H9 (cell line): ENCODE measurements around the gene NDUFAB1. TPM values are rescaled to one million over a fixed set of nuclear protein-coding genes. Genes with fewer than 3 reads are reported as not detected.

Source experiments
- DNase-seq: peaks from one replicate; pipeline ENCODE4 v3.0.0-alpha.2; 2017
- H2AFZ ChIP-seq: one replicate; pipeline ENCODE4 v1.6.1; 2013; ENCODE audit warnings: mild to moderate bottlenecking, low read length, control low read depth, moderate library complexity
- H2AK5ac ChIP-seq: 2 replicates; pipeline ENCODE4 v1.6.1; 2013; ENCODE audit warnings: low read length, control low read depth, mixed read lengths; ENCODE audit not compliant: insufficient read length
- H2BK120ac ChIP-seq: one replicate; pipeline ENCODE4 v1.6.1; 2013; ENCODE audit warnings: low read depth, mild to moderate bottlenecking, low read length, control low read depth, inconsistent platforms; ENCODE audit not compliant: poor library complexity, severe bottlenecking
- H2BK12ac ChIP-seq: 2 replicates; pipeline ENCODE4 v1.6.1; 2013; ENCODE audit warnings: low read length, control low read depth, mixed read lengths, low read depth; ENCODE audit not compliant: insufficient read length
- H2BK15ac ChIP-seq: 2 replicates; pipeline ENCODE4 v1.6.1; 2013; ENCODE audit warnings: low read depth, low read length, control low read depth
- H2BK20ac ChIP-seq: one replicate; pipeline ENCODE4 v1.6.1; 2013; ENCODE audit warnings: low read depth, mild to moderate bottlenecking, low read length, control low read depth, inconsistent platforms; ENCODE audit not compliant: poor library complexity, severe bottlenecking
- H2BK5ac ChIP-seq: 2 replicates; pipeline ENCODE4 v1.6.1; 2013; ENCODE audit warnings: low read length, control low read depth, mixed read lengths; ENCODE audit not compliant: insufficient read length
- H3K14ac ChIP-seq: 2 replicates; pipeline ENCODE4 v1.6.1; 2013; ENCODE audit warnings: low read length, control low read depth; ENCODE audit not compliant: insufficient read depth
- H3K18ac ChIP-seq: 2 replicates; pipeline ENCODE4 v1.6.1; 2013; ENCODE audit warnings: low read depth, mild to moderate bottlenecking, mixed read lengths, low read length, control low read depth; ENCODE audit not compliant: insufficient read length
- H3K23ac ChIP-seq: 2 replicates; pipeline ENCODE4 v1.6.1; 2013; ENCODE audit warnings: low read length, control low read depth, mixed read lengths, low read depth; ENCODE audit not compliant: insufficient read length
- H3K23me2 ChIP-seq: 2 replicates; pipeline ENCODE4 v1.6.1; 2013; ENCODE audit warnings: low read depth, mild to moderate bottlenecking, mixed read lengths, low read length, control low read depth; ENCODE audit not compliant: insufficient read length, poor library complexity, severe bottlenecking
- H3K27ac ChIP-seq: 2 replicates; pipeline ENCODE4 v1.5.1; 2013; ENCODE audit warnings: low read length, control low read depth, mixed read lengths, low read depth; ENCODE audit not compliant: insufficient read length
- H3K27me3 ChIP-seq: 2 replicates; pipeline ENCODE4 v1.6.1; 2013; ENCODE audit warnings: low read length, control low read depth, inconsistent platforms; ENCODE audit not compliant: insufficient read depth
- H3K4ac ChIP-seq: 2 replicates; pipeline ENCODE4 v1.6.1; 2013; ENCODE audit warnings: low read depth, mild to moderate bottlenecking, control low read depth, inconsistent platforms, low read length, moderate library complexity
- H3K4me1 ChIP-seq: 2 replicates; pipeline ENCODE4 v1.6.1; 2013; ENCODE audit warnings: low read length, control low read depth, inconsistent platforms; ENCODE audit not compliant: insufficient read depth
- H3K4me2 ChIP-seq: 2 replicates; pipeline ENCODE4 v1.6.1; 2013; ENCODE audit warnings: low read length, control low read depth, mixed read lengths; ENCODE audit not compliant: insufficient read length, insufficient read depth
- H3K56ac ChIP-seq: 2 replicates; pipeline ENCODE4 v1.6.1; 2013; ENCODE audit warnings: low read depth, mild to moderate bottlenecking, mixed read lengths, low read length, control low read depth; ENCODE audit not compliant: insufficient read length
- H3K79me1 ChIP-seq: 2 replicates; pipeline ENCODE4 v1.6.1; 2013; ENCODE audit warnings: low read depth, mild to moderate bottlenecking, moderate library complexity, low read length, control low read depth, inconsistent platforms; ENCODE audit not compliant: insufficient read depth, poor library complexity, severe bottlenecking
- H3K79me2 ChIP-seq: 2 replicates; pipeline ENCODE4 v1.6.1; 2013; ENCODE audit warnings: low read length, control low read depth, inconsistent platforms; ENCODE audit not compliant: insufficient read depth
- H3K9ac ChIP-seq: 2 replicates; pipeline ENCODE4 v1.6.1; 2013; ENCODE audit warnings: low read length, control low read depth, mixed read lengths; ENCODE audit not compliant: insufficient read length; ENCODE audit errors: extremely low read depth
- H3K9me3 ChIP-seq: one replicate; pipeline ENCODE4 v1.6.1; 2013; ENCODE audit warnings: low read depth, low read length, inconsistent platforms; ENCODE audit not compliant: control insufficient read depth
- H3T11ph ChIP-seq: one replicate; pipeline ENCODE4 v1.6.1; 2013; ENCODE audit warnings: mild to moderate bottlenecking, low read length, control low read depth, inconsistent platforms
- H4K20me1 ChIP-seq: one replicate; pipeline ENCODE4 v1.6.1; 2013; ENCODE audit not compliant: control insufficient read depth, insufficient read length, insufficient read depth
- H4K5ac ChIP-seq: 2 replicates; pipeline ENCODE4 v1.6.1; 2013; ENCODE audit warnings: low read depth, mild to moderate bottlenecking, mixed read lengths, low read length, control low read depth; ENCODE audit not compliant: insufficient read length
- H4K8ac ChIP-seq: replicated peaks from 2 replicates; pipeline ENCODE4 v1.6.1; 2013; ENCODE audit warnings: low read length, control low read depth, mixed read lengths, low read depth; ENCODE audit not compliant: insufficient read length
- H4K91ac ChIP-seq: 2 replicates; pipeline ENCODE4 v1.6.1; 2013; ENCODE audit warnings: low read depth, mild to moderate bottlenecking, moderate library complexity, mixed read lengths, low read length, control low read depth; ENCODE audit not compliant: insufficient read length
- H3K27ac Mint-ChIP-seq, 3 experiments: 2 replicates in 2 of 3; 3 replicates in 1 of 3; pipeline ENCODE4 v1.8.0; 2020 to 2021; ENCODE audit warnings: mixed read lengths in 3 of 3, mild to moderate bottlenecking in 1 of 3, moderate library complexity in 1 of 3
- H3K27me3 Mint-ChIP-seq: 2 replicates; pipeline ENCODE4 v1.8.0; 2021; ENCODE audit warnings: low read depth, mild to moderate bottlenecking, moderate library complexity, mixed read lengths
- H3K36me3 Mint-ChIP-seq, 3 experiments: 2 replicates in 2 of 3; 3 replicates in 1 of 3; pipeline ENCODE4 v1.8.0; 2020 to 2021; ENCODE audit warnings: low read depth in 3 of 3, mixed read lengths in 3 of 3; ENCODE audit not compliant: insufficient read depth in 1 of 3
- H3K4me1 Mint-ChIP-seq, 2 experiments: 2 replicates each; pipeline ENCODE4 v1.8.0; 2020; ENCODE audit warnings: mixed read lengths in 2 of 2
- H3K4me3 Mint-ChIP-seq, 2 experiments: 2 replicates in 1 of 2; 3 replicates in 1 of 2; pipeline ENCODE4 v1.8.0; 2020 to 2021; ENCODE audit warnings: mild to moderate bottlenecking in 2 of 2, mixed read lengths in 2 of 2, moderate library complexity in 1 of 2
- H3K9me3 Mint-ChIP-seq, 2 experiments: 2 replicates in 1 of 2; 3 replicates in 1 of 2; pipeline ENCODE4 v1.8.0; 2020; ENCODE audit warnings: mild to moderate bottlenecking in 2 of 2, mixed read lengths in 2 of 2, moderate library complexity in 1 of 2
- CTCF ChIP-seq: fragments of 200-600 bp; sonication (generic); conservative IDR thresholded peaks from 3 replicates; pipeline ENCODE4 v1.8.0; 2021; ENCODE audit warnings: antibody characterized with exemption, mild to moderate bottlenecking
- WGBS: extraction: QIAGEN DNeasy Blood & Tissue Kit; methylation state at CpG from one replicate; pipeline ENCODE4 v1.1.7; 2013; ENCODE audit warnings: missing lambda C conversion rate, low lambda C conversion rate, mixed read lengths; ENCODE audit not compliant: insufficient read length; ENCODE audit errors: extremely low coverage; 5-methylcytosine and 5-hydroxymethylcytosine counted together
- total RNA-seq: library from RNA; stranded (reverse); gene quantifications from 2 replicates; pipeline ENCODE4 v1.2.1, GENCODE V29; 2021

NDUFAB1 gene
- total RNA-seq, 1 experiment from 2014 or later: 192 TPM

- H2BK5ac ChIP-seq: no peak overlapping the region
- no peak overlapping the region for H3K56ac ChIP-seq
- H2AK5ac ChIP-seq: no peak overlapping the region
- H2BK20ac ChIP-seq: no peak overlapping the region
- Mint-ChIP-seq H3K27ac (peak overlapping the region; percentile 92 to 98 (median 97)), H3K9me3 (no peaks in the 10 kb centered on the region), H3K4me3 (peak overlapping the region; percentile 100), H3K27me3 (no peaks in the 10 kb centered on the region), H3K4me1 (peaks cover 9 to 17% of the 10 kb centered on the region in 2 experiments), H3K36me3 (peaks cover 10 to 51% (median 42%) of the 10 kb centered on the region in 3 experiments; a peak in 6 of 7 replicates)
- H3T11ph ChIP-seq: no peak overlapping the region
- H3K79me2 ChIP-seq: peaks cover 1% of the 10 kb centered on the region; the same call in 1 of the 2 replicates
- H3K9me3 ChIP-seq: no peaks in the 10 kb centered on the region
- peak overlapping the region; percentile 78 for H3K4me2 ChIP-seq
- no peak overlapping the region for H4K8ac ChIP-seq
- no peak overlapping the region for H2AFZ ChIP-seq
- H3K18ac ChIP-seq: peak overlapping the region; percentile 45
- peaks cover 4% of the 10 kb centered on the region for H3K23me2 ChIP-seq
- no peak overlapping the region for H3K23ac ChIP-seq
- WGBS: no CpG with 5 or more reads among the region's 8 CpGs
- no peak overlapping the region for H2BK12ac ChIP-seq
- H3K27ac ChIP-seq: peak overlapping the region; percentile 29
- H4K20me1 ChIP-seq: peaks cover 4% of the 10 kb centered on the region
- H3K4me1 ChIP-seq: no peaks in the 10 kb centered on the region
- H3K27me3 ChIP-seq: no peaks in the 10 kb centered on the region
- H2BK15ac ChIP-seq: no peak overlapping the region
- peak overlapping the region; percentile 35 for H4K5ac ChIP-seq
- H3K79me1 ChIP-seq: peaks cover 5% of the 10 kb centered on the region
- TF ChIP-seq CTCF: no peak
- peak overlapping the region; percentile 90 for H3K9ac ChIP-seq
- H4K91ac ChIP-seq: no peak overlapping the region
- no peak overlapping the region for H3K4ac ChIP-seq
- no peak for DNase-seq
- H3K14ac ChIP-seq: peak overlapping the region; percentile 33; the same call in 1 of the 2 replicates
- no peak overlapping the region for H2BK120ac ChIP-seq
Measured at GRCh38 chr16:23640615-23640930, 44.5 kb upstream of the NDUFAB1 start.
